Myocyte (in vitro differentiated cells): ENCODE results near the gene TMEM174. TPM values are rescaled to one million over a fixed set of nuclear protein-coding genes. Genes with fewer than 3 reads are reported as not detected.

ENCODE experiments used
- DNase-seq: peaks from one replicate; pipeline ENCODE4 v3.0.0-alpha.2; 2012; ENCODE audit warnings: low read depth
- polyA plus RNA-seq: library from polyadenylated mRNA; unstranded; fragments of >200 nt; gene quantifications from one replicate; pipeline ENCODE4 v1.2.1, GENCODE V29; 2012; ENCODE audit warnings: missing spikeins
- total RNA-seq: library from RNA; depleted of rRNA; stranded (reverse); fragments of >200 nt; gene quantifications from 2 replicates; pipeline ENCODE4 v1.2.3, GENCODE V29; 2014

Gene TMEM174
- total RNA-seq = not detected in 2 replicates
- not detected for polyA plus RNA-seq

GRCh38 chr5:73172951-73173350 is at the start of gene TMEM174:
Gene TMEM174 (plus strand): TSS chr5:73173193. CDS start chr5:73173244, 51 bp downstream.
- no peak for DNase-seq

GRCh38 chr5:73125289-73125688 is 47.7 kb upstream of the TMEM174 start:
- no peak for DNase-seq

GRCh38 chr5:73126381-73126780 is 46.6 kb upstream of the TMEM174 start:
- no peak for DNase-seq

- DNase-seq = no peak
These were observed 46.0 kb upstream of the TMEM174 start for GRCh38 chr5:73126957-73127356.

- no peak for DNase-seq
These were observed 43.9 kb upstream of the TMEM174 start for GRCh38 chr5:73129143-73129542.

GRCh38 chr5:73130811-73131210 is 42.2 kb upstream of the TMEM174 start:
- no peak for DNase-seq

GRCh38 chr5:73131711-73132425 is 41.1 kb upstream of the TMEM174 start:
- DNase-seq = no peak

GRCh38 chr5:73132759-73133158 is 40.2 kb upstream of the TMEM174 start:
- DNase-seq = no peak

- no peak for DNase-seq
These were observed 38.0 kb upstream of the TMEM174 start for GRCh38 chr5:73135021-73135420.

GRCh38 chr5:73135429-73136054 is 37.5 kb upstream of the TMEM174 start:
- peak; percentile 78 for DNase-seq

GRCh38 chr5:73136055-73136562 is 36.9 kb upstream of the TMEM174 start:
- peak; percentile 66 for DNase-seq

- DNase-seq = peak; percentile 18
These were observed 35.1 kb upstream of the TMEM174 start for GRCh38 chr5:73137563-73138530.

GRCh38 chr5:73139485-73139884 is 33.5 kb upstream of the TMEM174 start:
- DNase-seq = no peak

GRCh38 chr5:73140801-73141200 is 32.2 kb upstream of the TMEM174 start:
- DNase-seq = no peak

GRCh38 chr5:73142035-73142434 is 31.0 kb upstream of the TMEM174 start:
- DNase-seq = no peak

- DNase-seq = peak; percentile 64
These were observed 29.3 kb upstream of the TMEM174 start for GRCh38 chr5:73143716-73144115.

- no peak for DNase-seq
These were observed 23.5 kb upstream of the TMEM174 start for GRCh38 chr5:73149540-73149939.

- no peak for DNase-seq
These were observed 22.1 kb upstream of the TMEM174 start for GRCh38 chr5:73150876-73151275.

- no peak for DNase-seq
These were observed 21.1 kb upstream of the TMEM174 start for GRCh38 chr5:73151766-73152410.

GRCh38 chr5:73152411-73153388 is 20.3 kb upstream of the TMEM174 start:
- no peak for DNase-seq
